ENCODE measurements around the gene HIVEP3.

HIVEP3 gene

GRCh38 chr1:41638086-41639024, 280.4 kb downstream of the HIVEP3 start:
- H3K4me3 ChIP-seq (ENCODE audit: low read length), result no peak overlapping the region
- H3K36me3 ChIP-seq (ENCODE audit: insufficient read depth, low read depth, low read length), result no peaks in the 10 kb centered on the region
- H3K4me1 ChIP-seq (ENCODE audit: insufficient read depth, low read length), result no peaks in the 10 kb centered on the region
- H3K27me3 ChIP-seq (ENCODE audit: insufficient read depth, low read length), result no peaks in the 10 kb centered on the region
- no peaks in the 10 kb centered on the region for H3K9me3 ChIP-seq (ENCODE audit: insufficient read depth, low read depth, low read length)
- no peak overlapping the region for H3K27ac ChIP-seq (ENCODE audit: low read length)
- no peak overlapping the region for H3K9ac ChIP-seq (ENCODE audit: low read depth, low read length)

GRCh38 chr1:41637367-41637766, 281.4 kb downstream of the HIVEP3 start:
- Histone ChIP-seq H3K36me3 (ENCODE audit: insufficient read depth, low read depth, low read length) (no peaks in the 10 kb centered on the region), H3K4me3 (ENCODE audit: low read length) (no peak overlapping the region), H3K27me3 (ENCODE audit: insufficient read depth, low read length) (no peaks in the 10 kb centered on the region), H3K9me3 (ENCODE audit: insufficient read depth, low read depth, low read length) (no peaks in the 10 kb centered on the region), H3K4me1 (ENCODE audit: insufficient read depth, low read length) (no peaks in the 10 kb centered on the region), H3K27ac (ENCODE audit: low read length) (no peak overlapping the region), H3K9ac (ENCODE audit: low read depth, low read length) (no peak overlapping the region)

GRCh38 chr1:41633764-41634163, 285.0 kb downstream of the HIVEP3 start:
- Histone ChIP-seq H3K9ac (ENCODE audit: low read depth, low read length) (no peak overlapping the region), H3K4me3 (ENCODE audit: low read length) (no peak overlapping the region), H3K27me3 (ENCODE audit: insufficient read depth, low read length) (no peaks in the 10 kb centered on the region), H3K9me3 (ENCODE audit: insufficient read depth, low read depth, low read length) (no peaks in the 10 kb centered on the region), H3K36me3 (ENCODE audit: insufficient read depth, low read depth, low read length) (no peaks in the 10 kb centered on the region), H3K4me1 (ENCODE audit: insufficient read depth, low read length) (no peaks in the 10 kb centered on the region), H3K27ac (ENCODE audit: low read length) (no peak overlapping the region)

GRCh38 chr1:41632781-41633575, 285.7 kb downstream of the HIVEP3 start:
- Histone ChIP-seq H3K4me1 (ENCODE audit: insufficient read depth, low read length) (no peaks in the 10 kb centered on the region), H3K9me3 (ENCODE audit: insufficient read depth, low read depth, low read length) (no peaks in the 10 kb centered on the region), H3K9ac (ENCODE audit: low read depth, low read length) (no peak overlapping the region), H3K4me3 (ENCODE audit: low read length) (no peak overlapping the region), H3K27ac (ENCODE audit: low read length) (no peak overlapping the region), H3K27me3 (ENCODE audit: insufficient read depth, low read length) (no peaks in the 10 kb centered on the region), H3K36me3 (ENCODE audit: insufficient read depth, low read depth, low read length) (no peaks in the 10 kb centered on the region)

- H3K4me1 ChIP-seq (ENCODE audit: insufficient read depth, low read length), result no peaks in the 10 kb centered on the region
- no peak overlapping the region for H3K9ac ChIP-seq (ENCODE audit: low read depth, low read length)
- no peak overlapping the region for H3K27ac ChIP-seq (ENCODE audit: low read length)
- H3K36me3 ChIP-seq (ENCODE audit: insufficient read depth, low read depth, low read length), result no peaks in the 10 kb centered on the region
- H3K4me3 ChIP-seq (ENCODE audit: low read length), result no peak overlapping the region
- H3K9me3 ChIP-seq (ENCODE audit: insufficient read depth, low read depth, low read length), result no peaks in the 10 kb centered on the region
- no peaks in the 10 kb centered on the region for H3K27me3 ChIP-seq (ENCODE audit: insufficient read depth, low read length)
These were observed 286.8 kb downstream of the HIVEP3 start for GRCh38 chr1:41631971-41632370.

- Histone ChIP-seq H3K27me3 (ENCODE audit: insufficient read depth, low read length) (no peaks in the 10 kb centered on the region), H3K27ac (ENCODE audit: low read length) (no peak overlapping the region), H3K4me3 (ENCODE audit: low read length) (no peak overlapping the region), H3K4me1 (ENCODE audit: insufficient read depth, low read length) (no peaks in the 10 kb centered on the region), H3K9me3 (ENCODE audit: insufficient read depth, low read depth, low read length) (no peaks in the 10 kb centered on the region), H3K9ac (ENCODE audit: low read depth, low read length) (no peak overlapping the region), H3K36me3 (ENCODE audit: insufficient read depth, low read depth, low read length) (no peaks in the 10 kb centered on the region)
These were observed 287.6 kb downstream of the HIVEP3 start for GRCh38 chr1:41631154-41631553.

- Histone ChIP-seq H3K27ac (ENCODE audit: low read length) (no peak overlapping the region), H3K9ac (ENCODE audit: low read depth, low read length) (no peak overlapping the region), H3K9me3 (ENCODE audit: insufficient read depth, low read depth, low read length) (no peaks in the 10 kb centered on the region), H3K36me3 (ENCODE audit: insufficient read depth, low read depth, low read length) (no peaks in the 10 kb centered on the region), H3K4me3 (ENCODE audit: low read length) (no peak overlapping the region), H3K27me3 (ENCODE audit: insufficient read depth, low read length) (no peaks in the 10 kb centered on the region), H3K4me1 (ENCODE audit: insufficient read depth, low read length) (no peaks in the 10 kb centered on the region)
These were observed 289.2 kb downstream of the HIVEP3 start for GRCh38 chr1:41629571-41629970.

- H3K9me3 ChIP-seq (ENCODE audit: insufficient read depth, low read depth, low read length), result no peaks in the 10 kb centered on the region
- no peaks in the 10 kb centered on the region for H3K36me3 ChIP-seq (ENCODE audit: insufficient read depth, low read depth, low read length)
- no peaks in the 10 kb centered on the region for H3K27me3 ChIP-seq (ENCODE audit: insufficient read depth, low read length)
- H3K9ac ChIP-seq (ENCODE audit: low read depth, low read length), result no peak overlapping the region
- no peak overlapping the region for H3K27ac ChIP-seq (ENCODE audit: low read length)
- H3K4me3 ChIP-seq (ENCODE audit: low read length), result no peak overlapping the region
- H3K4me1 ChIP-seq (ENCODE audit: insufficient read depth, low read length), result no peaks in the 10 kb centered on the region
These were observed 289.6 kb downstream of the HIVEP3 start for GRCh38 chr1:41629141-41629540.

GRCh38 chr1:41627491-41628280, 291.0 kb downstream of the HIVEP3 start:
- Histone ChIP-seq H3K27me3 (ENCODE audit: insufficient read depth, low read length) (no peaks in the 10 kb centered on the region), H3K9me3 (ENCODE audit: insufficient read depth, low read depth, low read length) (no peaks in the 10 kb centered on the region), H3K4me1 (ENCODE audit: insufficient read depth, low read length) (0 out of 2 replicates have a peak, but pooled peaks cover 3% of the 10 kb centered on the region), H3K27ac (ENCODE audit: low read length) (no peak overlapping the region), H3K36me3 (ENCODE audit: insufficient read depth, low read depth, low read length) (no peaks in the 10 kb centered on the region), H3K9ac (ENCODE audit: low read depth, low read length) (no peak overlapping the region), H3K4me3 (ENCODE audit: low read length) (no peak overlapping the region)

- 0 out of 2 replicates have a peak, but pooled peaks cover 3% of the 10 kb centered on the region for H3K4me1 ChIP-seq (ENCODE audit: insufficient read depth, low read length)
- no peak overlapping the region for H3K4me3 ChIP-seq (ENCODE audit: low read length)
- H3K27me3 ChIP-seq (ENCODE audit: insufficient read depth, low read length), result no peaks in the 10 kb centered on the region
- no peaks in the 10 kb centered on the region for H3K9me3 ChIP-seq (ENCODE audit: insufficient read depth, low read depth, low read length)
- no peak overlapping the region for H3K9ac ChIP-seq (ENCODE audit: low read depth, low read length)
- H3K36me3 ChIP-seq (ENCODE audit: insufficient read depth, low read depth, low read length), result no peaks in the 10 kb centered on the region
- H3K27ac ChIP-seq (ENCODE audit: low read length), result no peak overlapping the region
These were observed 291.9 kb downstream of the HIVEP3 start for GRCh38 chr1:41626616-41627375.

GRCh38 chr1:41626146-41626545, 292.6 kb downstream of the HIVEP3 start:
- Histone ChIP-seq H3K9me3 (ENCODE audit: insufficient read depth, low read depth, low read length) (no peaks in the 10 kb centered on the region), H3K4me1 (ENCODE audit: insufficient read depth, low read length) (0 out of 2 replicates have a peak, but pooled peaks cover 3% of the 10 kb centered on the region), H3K9ac (ENCODE audit: low read depth, low read length) (no peak overlapping the region), H3K27me3 (ENCODE audit: insufficient read depth, low read length) (no peaks in the 10 kb centered on the region), H3K4me3 (ENCODE audit: low read length) (no peak overlapping the region), H3K27ac (ENCODE audit: low read length) (no peak overlapping the region), H3K36me3 (ENCODE audit: insufficient read depth, low read depth, low read length) (no peaks in the 10 kb centered on the region)

Data from iPS-20b (cell line).